ENCODE data around the gene GPD1L.
A peak's percentile ranks its signal among the peaks of the same experiment; 100 is the strongest.

GPD1L gene

DNA sequence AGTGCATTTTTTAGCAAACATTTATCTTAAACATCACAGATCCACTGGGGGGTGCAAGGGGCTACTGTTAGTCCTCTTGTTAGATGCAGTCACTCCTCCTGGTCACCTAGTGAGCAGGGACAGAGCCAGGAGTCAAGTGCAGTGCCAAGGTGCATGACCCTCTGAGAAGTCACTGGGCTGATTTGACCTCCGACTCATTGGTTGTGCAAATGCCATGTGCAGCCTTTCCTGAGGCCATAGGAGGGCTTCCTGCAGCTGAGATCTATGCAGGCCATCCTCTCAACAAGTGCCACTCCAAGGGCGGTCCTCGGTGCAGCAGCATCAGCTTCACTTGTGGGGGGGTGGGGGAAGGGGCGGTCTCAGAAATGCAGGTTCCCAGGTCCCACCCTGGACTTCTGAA, 60.2 kb downstream of the GPD1L start:
- no peak for TF ChIP-seq CTCF (IDR thresholded peaks at IDR 0.05)
- TF ChIP-seq ZFX (IDR thresholded peaks at IDR 0.05; ENCODE audit: borderline replicate concordance), result no peak
- no peak overlapping the region for H3K27ac ChIP-seq

GRCh38 chr3:32172420-32172819, 66.0 kb downstream of the GPD1L start:
- TF ChIP-seq ZFX (IDR thresholded peaks at IDR 0.05; ENCODE audit: borderline replicate concordance) (no peak), CTCF (IDR thresholded peaks at IDR 0.05) (no peak)

GRCh38 chr3:32175607-32176197, 69.3 kb downstream of the GPD1L start:
- TF ChIP-seq CTCF (IDR thresholded peaks at IDR 0.05), result peak; percentile 86
- no peak for TF ChIP-seq ZFX (IDR thresholded peaks at IDR 0.05; ENCODE audit: borderline replicate concordance)
- no peak overlapping the region for H3K27ac ChIP-seq

More at GRCh38 chr3:32172420-32172819, 66.0 kb downstream of the GPD1L start:
- H3K27ac ChIP-seq, result no peak overlapping the region

- TF ChIP-seq ZFX (IDR thresholded peaks at IDR 0.05; ENCODE audit: borderline replicate concordance) (no peak), CTCF (IDR thresholded peaks at IDR 0.05) (peak; percentile 73)
Measured at GRCh38 chr3:32176989-32177701, 70.7 kb downstream of the GPD1L start.

GRCh38 chr3:32177702-32178198, 71.3 kb downstream of the GPD1L start:
- H3K27ac ChIP-seq, result no peak overlapping the region
- TF ChIP-seq CTCF (IDR thresholded peaks at IDR 0.05) (peak; percentile 90), ZFX (IDR thresholded peaks at IDR 0.05; ENCODE audit: borderline replicate concordance) (no peak)

More at GRCh38 chr3:32176989-32177701, 70.7 kb downstream of the GPD1L start:
- H3K27ac ChIP-seq, result no peak overlapping the region

GRCh38 chr3:32180141-32180784, 73.8 kb downstream of the GPD1L start:
- no peak overlapping the region for H3K27ac ChIP-seq
- TF ChIP-seq CTCF (IDR thresholded peaks at IDR 0.05) (no peak), ZFX (IDR thresholded peaks at IDR 0.05; ENCODE audit: borderline replicate concordance) (no peak)

All from 22Rv1 (cell line).